H7 (cell line): ENCODE measurements around the gene NRXN2. TPM values are rescaled to one million over a fixed set of nuclear protein-coding genes. Genes with fewer than 3 reads are reported as not detected.

ENCODE experiments used
- DNase-seq: peaks from one replicate; pipeline ENCODE4 v3.0.0; 2012
- H3K27me3 ChIP-seq: 2 replicates; pipeline ENCODE4 v1.6.0; 2011; ENCODE audit warnings: mild to moderate bottlenecking, low read length; ENCODE audit not compliant: control insufficient read depth, insufficient read depth
- H3K36me3 ChIP-seq: replicated peaks from 2 replicates; pipeline ENCODE4 v1.5.1; 2011; ENCODE audit warnings: low read length; ENCODE audit not compliant: control insufficient read depth, insufficient read depth
- H3K4me3 ChIP-seq: 2 replicates; pipeline ENCODE4 v1.5.1; 2011; ENCODE audit warnings: low read depth, mild to moderate bottlenecking, control low read depth, low read length, moderate library complexity; ENCODE audit not compliant: insufficient read depth
- total RNA-seq: library from RNA; depleted of rRNA; stranded (reverse); fragments of >200 nt; shearing (Covaris generic); gene quantifications from 2 replicates; pipeline ENCODE4 v1.2.3, GENCODE V29; 2014

NRXN2 gene
- total RNA-seq, 1 experiment from 2014 or later = 1.9 TPM

- H3K27me3 ChIP-seq = peaks cover 41% of the 10 kb centered on the region
- peak; percentile 87 for DNase-seq
- no peaks in the 10 kb centered on the region for H3K36me3 ChIP-seq
- H3K4me3 ChIP-seq = peak overlapping the region; percentile 62
Measured at GRCh38 chr11:64742087-64742888, 19.3 kb upstream of the NRXN2 start.

- H3K27me3 ChIP-seq = peaks cover 41% of the 10 kb centered on the region
Measured at GRCh38 chr11:64741375-64742086, 18.5 kb upstream of the NRXN2 start.

GRCh38 chr11:64739871-64740270, 16.9 kb upstream of the NRXN2 start:
- H3K27me3 ChIP-seq = peaks cover 36% of the 10 kb centered on the region
- no peak for DNase-seq

More at GRCh38 chr11:64741375-64742086, 18.5 kb upstream of the NRXN2 start:
- Histone ChIP-seq H3K36me3 (no peaks in the 10 kb centered on the region; the same call in 1 of the 2 replicates), H3K4me3 (peak overlapping the region; percentile 62)
- peak; percentile 82 for DNase-seq

GRCh38 chr11:64736654-64737053, 13.7 kb upstream of the NRXN2 start:
- Histone ChIP-seq H3K27me3 (peaks cover 9% of the 10 kb centered on the region), H3K36me3 (no peaks in the 10 kb centered on the region; the same call in 1 of the 2 replicates), H3K4me3 (no peak overlapping the region)
- no peak for DNase-seq

More at GRCh38 chr11:64739871-64740270, 16.9 kb upstream of the NRXN2 start:
- no peak overlapping the region for H3K4me3 ChIP-seq
- H3K36me3 ChIP-seq = no peaks in the 10 kb centered on the region; the same call in 1 of the 2 replicates

- no peak for DNase-seq
- Histone ChIP-seq H3K4me3 (no peak overlapping the region), H3K27me3 (peaks cover 5% of the 10 kb centered on the region), H3K36me3 (no peaks in the 10 kb centered on the region; the same call in 1 of the 2 replicates)
Measured at GRCh38 chr11:64735725-64736259, 12.8 kb upstream of the NRXN2 start.

GRCh38 chr11:64734811-64735724, 12.1 kb upstream of the NRXN2 start:
- Histone ChIP-seq H3K4me3 (no peak overlapping the region), H3K27me3 (peaks cover under 1% of the 10 kb centered on the region; the same call in 1 of the 2 replicates), H3K36me3 (no peaks in the 10 kb centered on the region; the same call in 1 of the 2 replicates)
- DNase-seq = no peak

- Histone ChIP-seq H3K36me3 (no peaks in the 10 kb centered on the region), H3K27me3 (no peaks in the 10 kb centered on the region; the same call in 1 of the 2 replicates), H3K4me3 (no peak overlapping the region)
- DNase-seq = no peak
Measured at GRCh38 chr11:64731601-64732000, 8.6 kb upstream of the NRXN2 start.

GRCh38 chr11:64729851-64730382, 6.9 kb upstream of the NRXN2 start:
- H3K36me3 ChIP-seq = no peaks in the 10 kb centered on the region
- peak overlapping the region; percentile 22 for H3K4me3 ChIP-seq
- peak; percentile 96 for DNase-seq

GRCh38 chr11:64728757-64729365, 5.9 kb upstream of the NRXN2 start:
- H3K4me3 ChIP-seq = no peak overlapping the region
- H3K27me3 ChIP-seq = no peaks in the 10 kb centered on the region; the same call in 1 of the 2 replicates
- no peaks in the 10 kb centered on the region for H3K36me3 ChIP-seq
- DNase-seq = peak; percentile 10

More at GRCh38 chr11:64729851-64730382, 6.9 kb upstream of the NRXN2 start:
- H3K27me3 ChIP-seq = no peaks in the 10 kb centered on the region; the same call in 1 of the 2 replicates

- Histone ChIP-seq H3K36me3 (no peaks in the 10 kb centered on the region), H3K27me3 (peaks cover 8% of the 10 kb centered on the region), H3K4me3 (no peak overlapping the region)
- peak; percentile 52 for DNase-seq
Measured at GRCh38 chr11:64726867-64727530, 4.0 kb upstream of the NRXN2 start.

GRCh38 chr11:64726211-64726641, 3.2 kb upstream of the NRXN2 start:
- Histone ChIP-seq H3K36me3 (no peaks in the 10 kb centered on the region), H3K27me3 (peaks cover 16% of the 10 kb centered on the region), H3K4me3 (no peak overlapping the region)
- DNase-seq = peak; percentile 77

GRCh38 chr11:64724863-64725532, 2.0 kb upstream of the NRXN2 start:
- peak; percentile 30 for DNase-seq
- no peaks in the 10 kb centered on the region for H3K36me3 ChIP-seq
- H3K4me3 ChIP-seq = no peak overlapping the region
- peaks cover 27% of the 10 kb centered on the region for H3K27me3 ChIP-seq
